Esophagus (tissue), 2 donors: ENCODE measurements around the gene DNAH8. TPM values are rescaled to one million over a fixed set of nuclear protein-coding genes. Genes with fewer than 3 reads are reported as not detected.
A peak's percentile ranks its signal among the peaks of the same experiment; 100 is the strongest.

Experiments
- H3K27ac ChIP-seq, 2 donors: one replicate each; pipeline ENCODE4 v1.5.1; 2013; ENCODE audit warnings: low read depth in 2 of 2, mild to moderate bottlenecking in 2 of 2, inconsistent platforms in 1 of 2, low read length in 1 of 2, moderate library complexity in 1 of 2
- H3K27me3 ChIP-seq, 2 donors: one replicate each; pipeline ENCODE4 v1.6.1; 2013; ENCODE audit warnings: low read length in 2 of 2, control low read depth in 1 of 2, mild to moderate bottlenecking in 1 of 2; ENCODE audit not compliant: insufficient read depth in 2 of 2, control insufficient read depth in 1 of 2
- H3K36me3 ChIP-seq, 2 donors: one replicate each; pipeline ENCODE4 v1.6.1; 2013; ENCODE audit warnings: low read length in 1 of 2; ENCODE audit not compliant: control insufficient read depth in 2 of 2, insufficient read depth in 2 of 2
- H3K4me1 ChIP-seq, 2 donors: one replicate each; pipeline ENCODE4 v1.6.1; 2013; ENCODE audit warnings: low read length in 1 of 2; ENCODE audit not compliant: control insufficient read depth in 2 of 2, insufficient read depth in 2 of 2
- H3K4me3 ChIP-seq, 2 donors: one replicate each; pipeline ENCODE4 v1.5.1; 2013; ENCODE audit warnings: low read length in 2 of 2, mild to moderate bottlenecking in 2 of 2, low read depth in 1 of 2, moderate library complexity in 1 of 2
- H3K9me3 ChIP-seq, 2 donors: one replicate each; pipeline ENCODE4 v1.6.1; 2013; ENCODE audit warnings: mild to moderate bottlenecking in 2 of 2, low read depth in 1 of 2, low read length in 1 of 2, moderate library complexity in 1 of 2; ENCODE audit not compliant: control insufficient read depth in 2 of 2, insufficient read depth in 1 of 2
- WGBS, 2 donors: extraction: QIAGEN DNeasy Blood & Tissue Kit; methylation state at CpG; one replicate each; pipeline ENCODE4 v1.1.7; 2013; 5-methylcytosine and 5-hydroxymethylcytosine counted together
- polyA plus RNA-seq, 2 donors: library from polyadenylated mRNA; stranded (reverse); fragments of 200-250 nt; gene quantifications; one replicate each; pipeline ENCODE4 v1.2.3, GENCODE V29; 2013
- donor health status: healthy with polysubstance abuse.
- donor health status: Bipolar disorder and iron deficiency.

The DNAH8 gene
- polyA plus RNA-seq, 2 donors: under 0.01 TPM

- WGBS, 2 donors: 58 to 67% methylated on average over 2 of the region's 2 CpGs
- Histone ChIP-seq H3K4me3 (no peak overlapping the region), H3K9me3 (no peaks in the 10 kb centered on the region), H3K4me1 (no peaks in the 10 kb centered on the region), H3K36me3 (no peaks in the 10 kb centered on the region), H3K27me3 (no peaks in the 10 kb centered on the region), H3K27ac (no peak overlapping the region)
Observed at GRCh38 chr6:39041072-39041471, 326.0 kb downstream of the DNAH8 start.

- H3K9me3 ChIP-seq: peaks cover 0 to 3% of the 10 kb centered on the region in 2 donors
- H3K27me3 ChIP-seq: peaks cover 0 to 8% of the 10 kb centered on the region in 2 donors
- H3K27ac ChIP-seq: no peak overlapping the region
- no peaks in the 10 kb centered on the region for H3K36me3 ChIP-seq
- H3K4me1 ChIP-seq: peaks cover 0 to 1% of the 10 kb centered on the region in 2 donors
- no peak overlapping the region for H3K4me3 ChIP-seq
- WGBS, 2 donors: 79 to 82% methylated on average over 3 of the region's 3 CpGs
Observed at GRCh38 chr6:39043776-39044175, 328.7 kb downstream of the DNAH8 start.

DNA sequence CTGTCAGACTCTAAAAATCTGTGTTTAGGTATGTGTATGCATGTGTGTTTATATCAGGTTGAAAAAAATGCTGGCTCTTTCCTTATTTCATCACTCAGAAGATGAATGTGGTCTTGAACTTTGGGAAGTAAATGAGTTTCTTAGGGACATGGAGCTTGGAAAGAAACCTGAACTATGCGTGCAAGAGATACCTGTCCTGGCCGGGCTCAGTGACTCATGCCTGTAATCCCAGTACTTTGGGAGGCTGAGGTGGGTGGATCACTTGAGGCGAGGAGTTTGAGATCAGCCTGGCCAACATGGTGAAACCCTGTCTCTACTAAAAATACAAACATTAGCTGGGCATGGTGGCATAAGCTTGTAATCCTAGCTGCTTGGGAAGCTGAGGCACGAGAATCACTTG, 329.1 kb downstream of the DNAH8 start:
- H3K4me3 ChIP-seq: no peak overlapping the region
- no peak overlapping the region for H3K27ac ChIP-seq
- H3K9me3 ChIP-seq: peaks cover 0 to 3% of the 10 kb centered on the region in 2 donors
- H3K4me1 ChIP-seq: peaks cover 0 to 2% of the 10 kb centered on the region in 2 donors
- peaks cover 0 to 10% of the 10 kb centered on the region in 2 donors for H3K27me3 ChIP-seq
- 49 to 61% methylated on average over 4 of the region's 4 CpGs for WGBS, 2 donors
- no peaks in the 10 kb centered on the region for H3K36me3 ChIP-seq

DNA sequence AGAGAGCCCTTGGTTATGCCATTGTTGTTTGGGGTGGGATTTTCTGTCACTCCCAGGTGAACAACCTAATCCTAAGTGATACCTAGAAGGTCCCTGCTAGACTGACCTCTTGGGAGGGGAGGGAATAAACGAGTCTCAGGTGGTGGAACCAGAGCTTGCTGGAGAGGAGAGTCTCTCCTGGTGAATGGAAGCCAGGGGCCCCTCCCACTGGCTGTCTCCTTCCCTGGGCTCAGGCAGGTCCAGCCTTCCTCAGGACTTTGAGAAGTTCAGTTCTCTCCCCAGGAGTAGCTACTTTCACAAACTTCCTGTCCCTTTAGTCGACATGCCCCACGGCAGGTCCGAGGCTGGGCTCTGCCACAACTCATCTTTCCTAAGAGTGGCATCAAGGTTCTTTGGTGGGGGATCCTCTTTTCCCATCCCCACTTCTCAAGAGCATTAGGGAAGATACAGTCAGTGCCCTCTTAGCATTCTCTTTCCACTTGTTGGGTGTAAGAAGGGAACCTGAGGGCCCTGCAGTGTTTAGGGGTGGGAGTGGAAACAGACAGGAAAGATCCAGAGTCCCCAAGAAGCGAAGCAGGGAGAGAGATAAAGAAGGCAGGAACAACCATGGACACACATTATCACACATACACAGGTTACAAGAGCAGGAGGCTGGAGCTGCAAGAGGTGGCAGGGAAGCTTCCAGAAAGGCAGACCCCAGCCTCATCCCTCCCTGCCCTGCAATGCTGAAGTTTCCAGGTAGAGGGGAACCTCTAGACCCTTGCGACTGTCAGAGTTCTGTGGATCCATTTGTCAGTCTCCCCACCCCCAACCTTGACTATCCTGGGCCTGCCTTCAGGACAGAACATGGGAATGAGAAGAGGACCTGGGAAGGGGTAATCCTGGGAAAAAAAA, 332.6 kb downstream of the DNAH8 start:
- no peaks in the 10 kb centered on the region for H3K36me3 ChIP-seq
- H3K9me3 ChIP-seq: peaks cover 0 to 3% of the 10 kb centered on the region in 2 donors
- peaks cover 0 to 2% of the 10 kb centered on the region in 2 donors for H3K4me1 ChIP-seq
- 67 to 69% methylated on average over 6 of the region's 6 CpGs for WGBS, 2 donors
- H3K4me3 ChIP-seq: no peak overlapping the region
- H3K27me3 ChIP-seq: peaks cover 0 to 12% of the 10 kb centered on the region in 2 donors
- no peak overlapping the region for H3K27ac ChIP-seq

DNA sequence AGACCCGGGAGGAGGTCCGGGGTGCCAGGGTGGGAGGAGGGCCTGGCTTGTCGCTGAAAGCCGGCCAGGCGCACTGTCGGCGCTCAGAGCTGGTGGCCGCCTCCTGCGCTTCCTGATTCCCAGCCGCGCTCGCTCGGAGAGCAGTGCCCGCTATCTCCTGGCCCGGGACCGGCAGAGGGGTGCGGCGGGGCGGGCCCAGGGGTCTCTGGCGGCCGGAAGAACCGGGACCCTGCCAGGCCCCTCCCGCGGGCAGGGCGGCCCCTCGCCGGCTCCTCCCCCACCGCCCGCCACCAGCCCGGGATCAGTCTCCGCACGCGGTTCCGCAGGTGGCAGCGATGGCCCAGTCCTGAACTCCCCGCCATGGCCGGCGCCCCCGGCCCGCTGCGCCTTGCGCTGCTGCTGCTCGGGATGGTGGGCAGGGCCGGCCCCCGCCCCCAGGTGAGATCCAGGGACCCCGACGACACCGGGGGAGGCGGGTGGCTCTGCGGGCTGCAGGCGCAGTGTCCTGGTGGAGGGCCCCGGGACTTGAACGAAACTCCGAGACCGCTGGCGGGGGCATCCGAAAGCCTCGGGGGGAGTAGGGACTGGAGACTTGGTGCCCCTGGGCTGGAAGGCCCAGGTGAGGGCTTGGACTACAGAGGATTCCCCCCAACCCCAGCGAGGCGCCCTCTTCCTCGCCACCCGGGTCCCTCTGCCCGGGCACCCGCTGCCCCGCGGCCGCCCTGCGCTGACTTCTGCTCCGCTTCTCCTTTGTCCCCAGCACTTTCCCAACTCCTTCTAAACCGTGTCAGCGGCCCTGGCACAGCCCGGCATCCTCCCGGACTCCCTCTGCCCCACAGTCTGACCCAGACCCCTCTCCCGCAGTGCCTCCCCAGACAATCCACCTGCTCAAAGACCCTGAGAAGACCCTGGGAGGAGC, 333.6 kb downstream of the DNAH8 start, which contains the start of gene GLP1R:
TSS of gene GLP1R (plus strand) at position 301 of the 919 bp plus-strand sequence. CDS start at position 361, 60 bp downstream.
- Histone ChIP-seq H3K9me3 (peaks cover 0 to 3% of the 10 kb centered on the region in 2 donors), H3K4me1 (peaks cover 0 to 2% of the 10 kb centered on the region in 2 donors), H3K27me3 (peaks cover 0 to 12% of the 10 kb centered on the region in 2 donors), H3K36me3 (no peaks in the 10 kb centered on the region), H3K27ac (no peak within 1 kb of the TSS), H3K4me3 (peak within 1 kb of the TSS; percentile 18 to 21)
- 3 to 5% methylated on average over 60 to 74 of the region's 74 CpGs for WGBS, 2 donors

GRCh38 chr6:39049575-39050283, 334.6 kb downstream of the DNAH8 start:
- H3K27me3 ChIP-seq: peaks cover 0 to 12% of the 10 kb centered on the region in 2 donors

DNA sequence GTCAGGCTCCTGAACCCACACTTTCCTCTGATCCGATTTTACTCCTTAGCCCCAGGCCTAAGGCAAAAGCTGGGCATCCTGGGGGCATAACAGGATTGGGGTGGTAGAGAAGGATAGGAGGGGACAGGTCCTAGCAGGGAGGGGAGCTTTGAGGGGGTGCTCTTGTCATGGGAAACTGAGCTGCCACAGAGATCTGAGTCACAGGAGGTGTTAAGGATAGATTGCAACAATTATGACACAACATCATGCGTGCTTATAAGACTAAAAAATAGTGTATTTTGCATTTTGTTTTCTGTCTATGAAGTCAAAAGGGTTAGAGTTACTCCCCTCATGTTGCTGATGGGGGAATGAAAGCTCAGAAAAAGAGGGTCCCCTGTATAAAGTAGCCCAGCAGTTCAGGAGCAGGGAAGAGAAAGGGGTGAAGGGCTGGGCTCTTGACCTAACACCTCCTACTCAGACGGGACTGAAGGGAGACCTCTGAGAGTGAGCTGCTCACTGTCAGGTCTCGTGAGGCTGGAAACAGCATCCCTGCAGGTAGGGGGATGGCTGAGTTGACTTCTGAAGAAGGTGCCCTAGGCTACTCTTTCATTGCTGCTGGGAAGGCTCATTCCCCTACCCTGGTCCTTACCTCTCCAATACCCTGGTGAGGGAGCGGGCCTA, 335.5 kb downstream of the DNAH8 start:
- 80 to 86% methylated on average over 5 of the region's 5 CpGs for WGBS, 2 donors
- H3K27ac ChIP-seq: no peak overlapping the region
- H3K27me3 ChIP-seq: peaks cover 0 to 12% of the 10 kb centered on the region in 2 donors
- H3K36me3 ChIP-seq: no peaks in the 10 kb centered on the region
- peaks cover 0 to 2% of the 10 kb centered on the region in 2 donors for H3K4me1 ChIP-seq
- H3K4me3 ChIP-seq: no peak overlapping the region
- H3K9me3 ChIP-seq: peaks cover 0 to 3% of the 10 kb centered on the region in 2 donors

More at GRCh38 chr6:39049575-39050283, 334.6 kb downstream of the DNAH8 start:
- Histone ChIP-seq H3K36me3 (no peaks in the 10 kb centered on the region), H3K9me3 (peaks cover 0 to 3% of the 10 kb centered on the region in 2 donors), H3K4me1 (peaks cover 0 to 2% of the 10 kb centered on the region in 2 donors), H3K27ac (no peak overlapping the region), H3K4me3 (no peak overlapping the region)
- 84 to 88% methylated on average over 9 of the region's 9 CpGs for WGBS, 2 donors

- 62 to 67% methylated on average over 4 of the region's 4 CpGs for WGBS, 2 donors
- Histone ChIP-seq H3K9me3 (peaks cover 0 to 3% of the 10 kb centered on the region in 2 donors), H3K36me3 (no peaks in the 10 kb centered on the region), H3K4me3 (no peak overlapping the region), H3K27me3 (peaks cover 0 to 12% of the 10 kb centered on the region in 2 donors), H3K27ac (no peak overlapping the region), H3K4me1 (peaks cover 0 to 2% of the 10 kb centered on the region in 2 donors)
Observed at GRCh38 chr6:39051399-39052122, 336.4 kb downstream of the DNAH8 start.
